ENCODE measurements around the gene CLNS1A.

DNA sequence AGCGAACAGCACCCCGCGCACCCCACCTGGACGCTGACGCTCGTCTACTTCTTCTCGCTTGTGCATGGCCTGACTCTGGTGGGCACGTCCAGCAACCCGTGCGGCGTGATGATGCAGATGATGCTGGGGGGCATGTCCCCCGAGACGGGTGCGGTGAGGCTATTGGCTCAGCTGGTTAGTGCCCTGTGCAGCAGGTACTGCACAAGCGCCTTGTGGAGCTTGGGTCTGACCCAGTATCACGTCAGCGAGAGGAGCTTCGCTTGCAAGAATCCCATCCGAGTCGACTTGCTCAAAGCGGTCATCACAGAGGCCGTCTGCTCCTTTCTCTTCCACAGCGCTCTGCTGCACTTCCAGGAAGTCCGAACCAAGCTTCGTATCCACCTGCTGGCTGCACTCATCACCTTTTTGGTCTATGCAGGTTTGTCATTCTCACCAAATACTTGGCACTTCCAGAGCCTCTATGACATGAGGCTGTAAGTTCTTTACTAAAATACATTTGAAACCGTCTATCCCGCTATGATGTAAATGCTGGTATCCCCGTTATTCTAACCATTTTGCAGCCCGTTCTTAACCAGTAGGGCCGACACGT lies 47.3 kb downstream of the CLNS1A start:
- TF ChIP-seq, protein P1, sequence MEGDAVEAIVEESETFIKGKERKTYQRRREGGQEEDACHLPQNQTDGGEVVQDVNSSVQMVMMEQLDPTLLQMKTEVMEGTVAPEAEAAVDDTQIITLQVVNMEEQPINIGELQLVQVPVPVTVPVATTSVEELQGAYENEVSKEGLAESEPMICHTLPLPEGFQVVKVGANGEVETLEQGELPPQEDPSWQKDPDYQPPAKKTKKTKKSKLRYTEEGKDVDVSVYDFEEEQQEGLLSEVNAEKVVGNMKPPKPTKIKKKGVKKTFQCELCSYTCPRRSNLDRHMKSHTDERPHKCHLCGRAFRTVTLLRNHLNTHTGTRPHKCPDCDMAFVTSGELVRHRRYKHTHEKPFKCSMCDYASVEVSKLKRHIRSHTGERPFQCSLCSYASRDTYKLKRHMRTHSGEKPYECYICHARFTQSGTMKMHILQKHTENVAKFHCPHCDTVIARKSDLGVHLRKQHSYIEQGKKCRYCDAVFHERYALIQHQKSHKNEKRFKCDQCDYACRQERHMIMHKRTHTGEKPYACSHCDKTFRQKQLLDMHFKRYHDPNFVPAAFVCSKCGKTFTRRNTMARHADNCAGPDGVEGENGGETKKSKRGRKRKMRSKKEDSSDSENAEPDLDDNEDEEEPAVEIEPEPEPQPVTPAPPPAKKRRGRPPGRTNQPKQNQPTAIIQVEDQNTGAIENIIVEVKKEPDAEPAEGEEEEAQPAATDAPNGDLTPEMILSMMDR (IDR thresholded peaks at IDR 0.05): peak in 3 of 7 experiments; percentile 16 to 30 (median 30)
- peak in 1 of 3 donors; percentile 42 for TF ChIP-seq POLR2A (IDR thresholded peaks at IDR 0.05)
